ENCODE measurements around the gene RERE. TPM values are rescaled to one million over a fixed set of nuclear protein-coding genes. Genes with fewer than 3 reads are reported as not detected.

Gene RERE
- total RNA-seq, 1 experiment from 2014 or later = 161 TPM

GRCh38 chr1:8318436-8318835 is 499.0 kb downstream of the RERE start:
- Mint-ChIP-seq H3K4me3 (peak overlapping the region; percentile 63), H3K27me3 (ENCODE audit: low read depth) (peaks cover 34% of the 10 kb centered on the region), H3K4me1 (peaks cover 38% of the 10 kb centered on the region), H3K36me3 (no peaks in the 10 kb centered on the region), H3K27ac (no peak overlapping the region), H3K9me3 (peaks cover 4% of the 10 kb centered on the region; the same call in 1 of the 2 replicates)
- TF ChIP-seq ZNF512 (CRISPR knock-in tag; IDR thresholded peaks at IDR 0.05; ENCODE audit: borderline replicate concordance) = no peak
- TF ChIP-seq, protein P1, sequence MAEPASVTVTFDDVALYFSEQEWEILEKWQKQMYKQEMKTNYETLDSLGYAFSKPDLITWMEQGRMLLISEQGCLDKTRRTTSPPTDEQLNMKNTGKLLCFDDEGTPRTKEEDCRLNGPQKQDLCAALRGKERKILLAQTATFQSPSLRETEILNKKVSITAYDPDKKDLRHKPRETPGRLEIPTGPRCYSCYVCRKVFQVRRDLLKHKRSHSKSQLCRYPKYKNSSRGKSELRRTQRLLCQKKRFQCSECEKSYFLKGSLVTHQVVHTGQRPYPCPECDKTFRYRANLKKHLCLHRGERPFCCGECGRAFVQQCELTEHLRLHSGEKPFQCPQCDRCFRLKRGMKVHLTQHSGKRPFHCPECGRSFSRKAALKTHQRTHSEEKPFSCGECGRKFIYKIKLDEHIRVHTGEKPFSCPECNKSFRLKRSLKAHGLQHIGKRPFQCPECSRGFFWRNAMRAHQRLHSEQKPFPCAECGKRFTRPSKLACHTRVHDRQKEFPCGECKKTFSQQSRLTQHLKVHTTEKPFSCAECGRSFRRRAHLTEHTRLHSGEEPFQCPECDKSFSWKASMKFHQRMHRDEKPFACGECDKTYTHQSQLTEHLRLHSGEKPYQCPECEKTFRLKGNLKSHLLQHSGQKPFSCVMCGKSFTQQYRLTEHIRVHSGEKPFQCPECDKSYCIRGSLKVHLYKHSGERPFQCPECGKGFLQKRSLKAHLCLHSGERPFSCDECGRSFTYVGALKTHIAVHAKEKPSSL (CRISPR knock-in tag; conservative IDR thresholded peaks at IDR 0.05) = no peak
- TF ChIP-seq IRF2 (CRISPR knock-in tag; IDR thresholded peaks at IDR 0.05; ENCODE audit: borderline replicate concordance, low read depth) = no peak
- no peak for TF ChIP-seq TP53 (CRISPR knock-in tag; IDR thresholded peaks at IDR 0.05)
- TF ChIP-seq, protein P2, sequence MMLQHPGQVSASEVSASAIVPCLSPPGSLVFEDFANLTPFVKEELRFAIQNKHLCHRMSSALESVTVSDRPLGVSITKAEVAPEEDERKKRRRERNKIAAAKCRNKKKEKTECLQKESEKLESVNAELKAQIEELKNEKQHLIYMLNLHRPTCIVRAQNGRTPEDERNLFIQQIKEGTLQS (CRISPR knock-in tag; conservative IDR thresholded peaks at IDR 0.05) = no peak
- TF ChIP-seq PREB (CRISPR knock-in tag; IDR thresholded peaks at IDR 0.05; ENCODE audit: borderline replicate concordance) = no peak
- no peak for TF ChIP-seq ZNF121 (CRISPR knock-in tag; IDR thresholded peaks at IDR 0.05)
- no peak for TF ChIP-seq ESRRA (CRISPR knock-in tag; IDR thresholded peaks at IDR 0.05; ENCODE audit: borderline replicate concordance)
- TF ChIP-seq CREB1 (CRISPR knock-in tag; IDR thresholded peaks at IDR 0.05) = no peak
- TF ChIP-seq CBFB (CRISPR knock-in tag; IDR thresholded peaks at IDR 0.05; ENCODE audit: low read depth) = no peak
- no peak for TF ChIP-seq JUN (CRISPR knock-in tag; IDR thresholded peaks at IDR 0.05)
- TF ChIP-seq MXD4 (CRISPR knock-in tag; IDR thresholded peaks at IDR 0.05; ENCODE audit: borderline replicate concordance) = no peak
- CTCF ChIA-PET = interaction anchor here (0.6 to 5.8 kb wide), 5 partner anchors 31 to 410 kb away, joined by 3 to 97 read pairs (median 7); no protein-coding TSS in a partner anchor
- DNase-seq (ENCODE audit: low spot score) (peak; percentile 22), ATAC-seq (0 out of 2 replicates have a peak, but pooled peaks have one; percentile 2)
- POLR2A ChIA-PET = interaction anchor here (0.9 kb wide), 1 partner anchor 288 kb away, joined by 3 read pairs; no protein-coding TSS in a partner anchor

DNA sequence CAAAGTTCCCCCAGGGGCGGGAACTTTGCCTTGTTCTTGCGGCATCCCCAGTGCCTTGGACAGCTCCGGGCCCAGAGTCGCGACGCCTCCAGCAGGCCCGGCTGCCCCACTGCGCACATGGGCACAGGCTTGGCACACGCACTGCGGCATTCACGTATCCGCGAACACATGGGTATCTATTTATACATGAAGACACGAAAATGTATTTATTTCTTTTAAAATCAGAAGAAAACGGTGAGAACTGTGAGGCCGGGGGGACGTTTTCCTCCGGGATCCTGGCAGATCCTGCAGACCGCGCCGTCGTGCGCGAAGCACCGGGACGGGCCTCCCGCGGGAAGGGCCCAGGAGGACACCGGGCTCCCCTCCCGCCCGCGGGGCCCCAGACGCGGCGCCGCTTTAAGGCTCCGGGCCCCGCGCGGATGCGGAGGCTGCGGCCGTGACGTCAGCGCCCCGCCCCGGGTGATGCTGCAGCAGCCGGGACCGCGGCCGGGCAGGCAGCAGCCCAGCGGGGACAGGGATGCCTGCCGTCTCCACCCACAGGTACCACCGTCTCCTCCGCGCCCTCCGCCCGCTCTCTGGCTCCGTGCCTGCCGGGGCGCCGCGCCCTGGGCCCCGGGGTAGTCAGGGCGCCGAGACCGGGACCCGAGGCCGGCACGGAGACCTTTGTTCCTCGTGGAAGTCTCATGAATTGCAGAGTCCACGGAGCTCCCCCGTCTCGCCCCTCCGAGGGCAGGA is 499.6 kb downstream of the RERE start, which contains the start of gene SLC45A1:
SLC45A1 (plus strand) TSS at position 468 of the 735 bp plus-strand sequence. CDS start 6,216 bp downstream, outside the sequence.
- Mint-ChIP-seq H3K27me3 (ENCODE audit: low read depth) (peaks cover 34% of the 10 kb centered on the region), H3K4me1 (peaks cover 43% of the 10 kb centered on the region), H3K4me3 (peak within 1 kb of the TSS; percentile 79), H3K36me3 (no peaks in the 10 kb centered on the region), H3K27ac (no peak within 1 kb of the TSS), H3K9me3 (peaks cover 4% of the 10 kb centered on the region; the same call in 1 of the 2 replicates)
- ChIA-PET POLR2A (interaction anchor here (0.9 kb wide), 1 partner anchor 288 kb away, joined by 3 read pairs; no protein-coding TSS in a partner anchor), CTCF (interaction anchor here (0.5 to 5.8 kb wide), 7 partner anchors 11 to 410 kb away, joined by 3 to 97 read pairs (median 3); no protein-coding TSS in a partner anchor)
- ATAC-seq (peak; percentile 58), DNase-seq (ENCODE audit: low spot score) (peak; percentile 75)
- no peak for TF ChIP-seq USF1 (CRISPR knock-in tag; IDR thresholded peaks at IDR 0.05)
- TF ChIP-seq CBFB (CRISPR knock-in tag; IDR thresholded peaks at IDR 0.05; ENCODE audit: low read depth) = 0 out of 2 replicates have a peak, but pooled peaks have one; percentile 19
- TF ChIP-seq ZNF232 (CRISPR knock-in tag; IDR thresholded peaks at IDR 0.05) = no peak
- peak; percentile 89 for TF ChIP-seq CREM (CRISPR knock-in tag; IDR thresholded peaks at IDR 0.05)
- TF ChIP-seq, protein P3, sequence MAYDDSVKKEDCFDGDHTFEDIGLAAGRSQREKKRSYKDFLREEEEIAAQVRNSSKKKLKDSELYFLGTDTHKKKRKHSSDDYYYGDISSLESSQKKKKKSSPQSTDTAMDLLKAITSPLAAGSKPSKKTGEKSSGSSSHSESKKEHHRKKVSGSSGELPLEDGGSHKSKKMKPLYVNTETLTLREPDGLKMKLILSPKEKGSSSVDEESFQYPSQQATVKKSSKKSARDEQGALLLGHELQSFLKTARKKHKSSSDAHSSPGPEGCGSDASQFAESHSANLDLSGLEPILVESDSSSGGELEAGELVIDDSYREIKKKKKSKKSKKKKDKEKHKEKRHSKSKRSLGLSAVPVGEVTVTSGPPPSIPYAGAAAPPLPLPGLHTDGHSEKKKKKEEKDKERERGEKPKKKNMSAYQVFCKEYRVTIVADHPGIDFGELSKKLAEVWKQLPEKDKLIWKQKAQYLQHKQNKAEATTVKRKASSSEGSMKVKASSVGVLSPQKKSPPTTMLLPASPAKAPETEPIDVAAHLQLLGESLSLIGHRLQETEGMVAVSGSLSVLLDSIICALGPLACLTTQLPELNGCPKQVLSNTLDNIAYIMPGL (CRISPR knock-in tag; IDR thresholded peaks at IDR 0.05) = 0 out of 2 replicates have a peak, but pooled peaks have one; percentile 67
- TF ChIP-seq JUN (CRISPR knock-in tag; IDR thresholded peaks at IDR 0.05) = peak; percentile 11; the same call in 1 of the 2 replicates
- TF ChIP-seq, protein P4, sequence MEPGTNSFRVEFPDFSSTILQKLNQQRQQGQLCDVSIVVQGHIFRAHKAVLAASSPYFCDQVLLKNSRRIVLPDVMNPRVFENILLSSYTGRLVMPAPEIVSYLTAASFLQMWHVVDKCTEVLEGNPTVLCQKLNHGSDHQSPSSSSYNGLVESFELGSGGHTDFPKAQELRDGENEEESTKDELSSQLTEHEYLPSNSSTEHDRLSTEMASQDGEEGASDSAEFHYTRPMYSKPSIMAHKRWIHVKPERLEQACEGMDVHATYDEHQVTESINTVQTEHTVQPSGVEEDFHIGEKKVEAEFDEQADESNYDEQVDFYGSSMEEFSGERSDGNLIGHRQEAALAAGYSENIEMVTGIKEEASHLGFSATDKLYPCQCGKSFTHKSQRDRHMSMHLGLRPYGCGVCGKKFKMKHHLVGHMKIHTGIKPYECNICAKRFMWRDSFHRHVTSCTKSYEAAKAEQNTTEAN (CRISPR knock-in tag; IDR thresholded peaks at IDR 0.05) = no peak
- TF ChIP-seq ETV6 (CRISPR knock-in tag; IDR thresholded peaks at IDR 0.05) = peak; percentile 23; the same call in 1 of the 2 replicates
- TF ChIP-seq, protein P5, sequence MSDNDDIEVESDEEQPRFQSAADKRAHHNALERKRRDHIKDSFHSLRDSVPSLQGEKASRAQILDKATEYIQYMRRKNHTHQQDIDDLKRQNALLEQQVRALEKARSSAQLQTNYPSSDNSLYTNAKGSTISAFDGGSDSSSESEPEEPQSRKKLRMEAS (CRISPR knock-in tag; IDR thresholded peaks at IDR 0.05) = peak; percentile 74; the same call in 1 of the 2 replicates
- TF ChIP-seq, protein P6, sequence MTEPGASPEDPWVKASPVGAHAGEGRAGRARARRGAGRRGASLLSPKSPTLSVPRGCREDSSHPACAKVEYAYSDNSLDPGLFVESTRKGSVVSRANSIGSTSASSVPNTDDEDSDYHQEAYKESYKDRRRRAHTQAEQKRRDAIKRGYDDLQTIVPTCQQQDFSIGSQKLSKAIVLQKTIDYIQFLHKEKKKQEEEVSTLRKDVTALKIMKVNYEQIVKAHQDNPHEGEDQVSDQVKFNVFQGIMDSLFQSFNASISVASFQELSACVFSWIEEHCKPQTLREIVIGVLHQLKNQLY (CRISPR knock-in tag; IDR thresholded peaks at IDR 0.05) = 0 out of 2 replicates have a peak, but pooled peaks have one; percentile 33
- TF ChIP-seq ELF4 (CRISPR knock-in tag; IDR thresholded peaks at IDR 0.05; ENCODE audit: low read depth) = peak; percentile 87; the same call in 1 of the 2 replicates

Data from WTC11 (cell line).